Measurements from ENCODE around the gene SIRPD.
"Not testable (repeated sequence)": the region's sequence is repeated elsewhere in the genome, so short reads cannot be mapped to it uniquely, and the experiment has no call there.

SIRPD gene

DNA sequence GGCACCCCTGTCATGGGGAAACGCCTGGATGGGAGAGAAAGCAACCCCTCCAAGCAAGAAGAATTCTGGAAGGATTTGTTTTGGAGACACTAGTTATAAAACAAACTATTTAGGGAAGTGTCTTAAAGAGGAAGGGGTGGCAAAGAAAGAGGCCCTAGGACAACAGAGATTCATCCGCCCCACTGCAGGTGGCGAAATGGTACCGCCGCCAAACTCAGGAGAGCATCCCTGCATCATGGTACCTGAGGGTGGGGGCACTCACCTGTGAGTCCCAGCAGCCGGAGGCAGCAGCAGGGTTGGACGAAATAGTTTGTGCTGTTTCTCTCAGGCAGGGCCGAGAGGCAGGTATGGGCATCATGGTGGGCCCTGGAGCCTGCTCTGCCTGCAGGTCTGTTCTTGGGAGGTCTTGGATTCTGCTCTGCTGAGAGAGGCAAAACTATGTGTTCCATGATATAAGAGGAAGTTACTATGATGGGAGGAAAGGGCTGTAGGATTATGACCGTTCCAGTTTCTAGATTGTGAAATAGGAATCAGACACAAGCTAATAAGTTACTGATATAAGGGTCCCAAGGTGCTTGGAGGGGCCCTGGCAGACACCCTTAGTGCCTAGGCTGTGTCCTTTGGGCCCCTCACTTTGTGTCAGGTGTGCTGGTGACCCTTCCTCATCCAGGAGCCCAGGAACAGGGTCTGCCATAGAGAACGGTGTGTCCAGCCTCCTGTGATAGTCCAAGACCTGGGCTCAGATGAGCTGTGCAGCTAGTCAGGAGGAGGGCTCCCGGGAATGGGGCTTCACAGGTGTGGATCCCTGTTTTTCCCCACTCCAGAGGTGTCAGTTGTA is 20.4 kb downstream of the SIRPD start:
- no peak for DNase-seq

DNA sequence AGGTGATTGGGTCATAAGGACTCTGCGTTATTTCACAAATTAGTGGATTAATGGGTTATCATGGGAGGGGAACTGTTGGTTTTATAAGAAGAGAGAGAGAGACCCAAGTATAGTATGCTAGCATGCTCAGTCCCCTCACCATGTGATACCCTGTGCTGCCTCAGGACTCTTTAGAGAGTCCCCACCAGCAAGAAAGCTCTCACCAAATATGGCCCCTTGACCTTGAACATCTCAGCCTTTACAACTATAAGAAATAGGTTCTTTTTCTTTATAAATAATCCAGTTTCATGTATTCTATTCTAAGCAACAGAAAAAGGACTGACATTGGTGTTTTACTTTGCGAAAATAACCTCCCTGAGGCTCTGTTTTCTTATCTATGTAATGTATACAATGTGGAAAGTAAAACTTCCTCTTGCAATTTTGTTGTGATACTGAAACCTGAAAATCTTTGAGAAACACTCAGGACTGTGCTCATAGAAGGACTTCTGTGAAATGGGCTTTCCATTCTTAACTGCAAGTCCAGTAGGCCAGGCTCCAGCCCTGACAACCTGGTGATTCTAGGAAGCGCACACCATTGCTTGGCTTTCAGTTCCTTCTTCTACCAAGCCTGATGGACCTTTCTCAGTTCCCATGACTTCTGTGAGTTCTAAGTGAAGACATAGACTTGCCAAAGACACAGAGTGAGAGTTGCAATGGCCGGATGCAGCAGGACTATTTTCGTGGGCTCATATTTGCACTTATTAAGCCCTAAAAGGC is 21.9 kb downstream of the SIRPD start:
- no peak for DNase-seq

DNA sequence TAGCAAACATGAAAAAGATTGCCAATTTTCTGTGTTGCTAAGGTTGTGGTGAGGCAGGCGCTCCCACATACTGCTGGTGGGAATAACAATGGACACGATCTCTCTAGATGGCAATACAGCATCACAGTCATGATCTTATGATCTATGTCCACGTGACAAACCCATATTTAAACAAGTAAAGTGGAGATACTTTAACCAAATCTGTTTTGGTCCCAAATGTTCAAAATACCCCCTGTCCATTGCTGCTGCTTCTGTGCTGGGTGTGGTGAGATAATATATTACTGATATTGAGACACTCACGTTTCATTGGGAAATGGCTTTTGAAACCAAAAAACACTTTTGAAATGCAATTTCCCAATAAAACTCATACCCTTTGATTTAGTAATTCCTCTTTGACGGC is 23.0 kb downstream of the SIRPD start:
- no peak for DNase-seq

DNA sequence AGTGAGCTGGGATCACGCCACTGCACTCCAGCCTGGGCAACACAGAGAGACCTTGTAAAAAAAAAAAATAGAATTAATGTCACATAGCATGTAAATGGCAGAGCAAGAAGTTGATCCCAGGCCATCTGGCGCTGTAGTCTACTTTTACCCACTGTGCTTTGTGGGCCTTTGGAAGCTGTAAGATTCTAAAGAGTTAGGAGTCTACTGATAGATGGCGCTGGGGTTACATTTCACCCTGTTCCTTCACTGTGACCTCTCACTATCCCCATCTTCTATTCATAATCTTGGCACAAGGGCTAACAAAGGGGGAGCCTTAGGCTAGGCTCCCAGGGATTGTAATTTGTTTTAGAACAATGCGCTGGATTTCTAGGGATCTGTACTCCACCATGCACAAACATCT is 24.4 kb downstream of the SIRPD start:
- DNase-seq: no peak

DNA sequence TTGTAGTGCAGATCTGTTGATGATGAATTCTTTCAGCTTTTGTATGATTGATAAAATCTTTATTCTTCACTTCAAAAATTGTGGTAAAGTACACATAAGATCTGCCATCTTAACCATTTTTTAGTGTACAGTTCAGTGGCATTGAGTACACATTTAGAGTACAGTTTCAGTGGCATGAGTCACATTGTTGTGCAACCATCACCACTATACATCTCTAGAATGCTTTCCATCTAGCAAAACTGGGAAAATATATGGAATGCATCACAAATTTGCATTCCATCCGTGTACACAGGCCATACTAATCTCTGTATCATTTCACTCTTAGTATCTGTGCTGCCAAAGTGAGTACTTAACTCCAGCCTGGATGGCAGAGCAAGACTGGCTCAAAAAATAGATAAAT is 28.7 kb downstream of the SIRPD start:
- peak; percentile 10 for DNase-seq

DNA sequence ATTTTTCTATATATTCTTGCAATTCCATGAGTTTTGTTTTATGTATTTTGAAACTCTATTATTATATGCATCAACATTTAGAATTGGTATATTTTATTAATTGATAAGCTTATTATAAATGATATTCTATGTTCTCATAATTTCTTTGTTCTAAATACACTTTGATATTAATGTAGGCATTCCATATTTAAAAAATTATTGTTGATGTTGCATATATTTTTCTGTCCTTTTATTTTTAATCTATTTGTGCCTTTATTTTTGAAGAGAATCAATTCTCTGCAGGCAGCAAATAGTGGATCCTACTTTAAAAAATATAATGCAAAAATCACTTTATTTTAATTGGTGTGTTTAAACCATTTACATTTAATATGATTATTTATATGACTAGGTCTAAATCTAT is 29.6 kb downstream of the SIRPD start:
- DNase-seq: no peak

DNA sequence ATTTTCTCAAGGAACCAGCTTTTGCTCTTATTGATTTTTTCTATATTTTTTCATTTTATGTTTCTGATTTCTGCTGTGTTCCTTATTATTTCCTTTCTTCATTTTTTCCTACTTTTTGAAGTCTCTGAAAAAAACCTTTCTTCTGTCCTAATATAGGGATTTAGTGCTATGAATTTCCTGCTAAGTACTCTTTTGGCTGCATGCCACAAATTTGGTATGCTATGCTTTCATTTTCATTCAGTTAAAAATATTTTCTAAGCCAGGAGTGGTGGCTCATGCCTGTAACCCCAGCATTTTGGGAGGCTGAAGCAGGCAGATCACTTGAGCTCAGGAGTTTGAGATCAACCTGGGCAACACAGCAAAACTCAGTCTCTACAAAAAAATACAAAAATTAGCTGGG is 30.6 kb downstream of the SIRPD start:
- DNase-seq: peak; percentile 7

DNA sequence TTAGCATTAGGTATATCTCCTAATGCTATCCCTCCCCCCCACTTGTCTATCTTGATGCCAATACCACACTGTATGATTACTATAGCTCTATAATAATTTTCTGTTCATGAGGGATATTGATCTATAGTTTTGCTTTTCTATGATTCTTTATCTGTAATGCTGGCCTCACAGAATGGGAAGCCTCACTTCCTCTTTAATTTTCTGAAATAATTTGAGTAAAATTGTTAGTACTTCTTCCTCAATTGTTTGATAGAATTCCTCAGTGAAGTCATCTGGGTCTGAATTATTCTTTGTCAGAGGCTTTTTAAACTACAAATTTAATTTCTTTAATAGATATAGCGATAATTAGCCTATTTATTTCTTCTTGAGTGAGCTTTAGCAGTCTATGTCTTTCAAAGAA is 31.2 kb downstream of the SIRPD start:
- DNase-seq: no peak

DNA sequence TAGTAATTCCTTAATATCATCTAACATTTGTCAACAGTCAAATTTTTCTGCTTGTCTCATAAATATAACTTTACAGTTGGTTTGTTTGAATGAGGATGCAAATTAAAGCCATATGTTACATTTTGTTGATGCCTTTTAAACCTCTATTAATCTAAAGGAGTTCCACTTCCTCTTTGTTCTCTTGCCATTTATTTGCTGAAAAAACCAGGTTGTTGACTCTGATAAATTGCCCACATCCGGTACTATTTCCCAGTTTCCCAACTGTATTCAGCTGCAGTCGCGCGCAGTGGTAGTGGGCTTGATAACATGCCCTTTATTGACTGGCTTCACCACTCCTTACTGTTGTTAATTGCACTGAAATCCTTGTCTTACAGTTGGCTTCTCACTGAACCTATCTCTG is 33.5 kb downstream of the SIRPD start:
- no peak for DNase-seq

DNA sequence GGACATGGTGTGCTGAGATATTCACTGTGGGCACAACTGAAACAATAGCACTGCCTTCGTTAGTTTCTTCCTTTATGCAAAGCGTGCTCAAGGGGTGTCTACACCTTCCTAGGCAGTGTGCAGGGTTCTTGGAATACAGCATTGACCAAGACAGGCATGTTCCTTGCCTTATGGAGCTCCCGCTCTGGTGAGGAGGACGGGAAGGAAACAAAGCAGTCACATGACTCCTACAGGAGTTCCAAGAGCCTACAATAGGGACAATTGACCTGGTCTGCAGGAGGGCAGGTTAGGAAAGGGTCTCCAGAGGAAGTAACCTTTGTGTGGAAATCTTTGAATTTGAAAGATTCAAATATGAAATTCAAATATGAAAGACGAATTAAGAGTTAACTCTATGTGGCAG is 40.5 kb downstream of the SIRPD start:
- no peak for DNase-seq

DNA sequence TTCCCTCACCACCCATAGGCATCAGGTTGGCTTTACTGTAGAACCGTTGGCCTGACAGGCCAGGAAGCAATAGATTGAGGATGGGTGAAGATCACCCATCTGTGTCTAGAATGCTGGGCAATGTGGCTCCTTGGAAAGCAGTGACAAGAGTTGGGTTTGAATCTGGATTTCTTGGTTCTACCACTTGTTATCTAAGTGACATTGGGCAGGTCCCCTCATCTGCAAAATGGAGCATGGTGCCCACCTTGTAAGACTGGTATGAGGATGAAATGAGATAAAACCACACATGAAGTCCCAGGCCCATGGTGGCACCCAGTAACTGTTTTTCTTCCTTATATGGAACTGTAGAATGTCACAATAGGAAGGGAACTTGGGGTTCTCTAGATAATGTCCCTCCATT is 43.7 kb downstream of the SIRPD start:
- DNase-seq: no peak

DNA sequence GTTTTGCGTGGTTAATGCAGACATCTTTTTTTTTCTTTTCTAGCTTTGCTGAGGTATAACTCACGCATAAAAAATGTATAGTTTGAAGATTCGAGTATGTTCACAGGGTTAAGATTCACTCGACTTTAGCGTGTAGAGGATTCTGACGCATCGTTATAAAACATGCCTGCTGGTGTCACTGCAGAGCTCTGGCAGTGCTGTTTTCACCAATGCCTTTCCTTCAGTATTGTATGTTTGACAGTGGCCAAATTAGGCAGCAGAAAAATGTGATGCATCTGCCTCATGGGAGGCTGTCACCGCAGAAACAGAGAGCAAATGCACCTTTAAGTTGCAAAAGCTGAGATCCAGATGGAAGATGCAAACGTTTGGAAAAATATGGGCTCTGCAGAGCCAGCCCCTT is 48.3 kb downstream of the SIRPD start:
- peak; percentile 12 for DNase-seq

DNA sequence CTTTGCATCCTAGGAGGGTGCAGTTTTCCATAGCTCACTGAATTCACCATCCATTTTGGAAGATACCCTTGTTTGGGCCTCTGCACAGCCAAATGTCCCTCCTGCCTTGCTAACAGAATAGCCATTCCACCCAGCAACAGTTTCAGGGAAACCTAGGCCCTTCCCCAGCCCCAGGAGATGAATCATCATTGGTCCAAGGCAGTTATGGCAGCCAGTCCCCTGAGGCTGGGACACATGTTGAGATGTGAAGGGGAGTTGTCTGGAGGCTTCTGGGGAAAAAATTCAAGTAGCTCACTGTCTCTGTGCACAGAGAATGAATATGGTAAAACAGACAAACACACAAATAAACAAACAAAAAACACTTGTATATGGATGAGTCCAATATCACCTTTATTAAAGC is 48.9 kb downstream of the SIRPD start:
- DNase-seq: no peak

DNA sequence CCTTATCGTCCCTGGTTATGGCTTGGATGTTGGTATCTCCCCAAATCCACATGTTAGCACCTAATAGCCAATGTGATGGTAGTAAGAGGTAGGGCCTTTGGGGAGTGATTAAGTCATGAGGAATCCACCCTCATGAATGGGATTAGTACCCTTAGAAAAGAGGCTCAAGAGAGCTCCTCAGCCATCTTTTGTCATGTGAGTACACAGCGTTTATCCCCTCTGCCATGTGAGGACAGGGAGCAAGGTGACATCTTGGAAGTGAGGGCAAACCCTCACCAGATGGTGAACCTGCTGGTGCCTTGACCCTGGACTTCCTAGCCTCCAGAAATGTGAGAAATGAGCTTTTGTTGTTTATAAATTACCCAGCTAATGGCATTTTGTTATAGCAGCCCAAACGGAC is 50.2 kb downstream of the SIRPD start:
- no peak for DNase-seq

DNA sequence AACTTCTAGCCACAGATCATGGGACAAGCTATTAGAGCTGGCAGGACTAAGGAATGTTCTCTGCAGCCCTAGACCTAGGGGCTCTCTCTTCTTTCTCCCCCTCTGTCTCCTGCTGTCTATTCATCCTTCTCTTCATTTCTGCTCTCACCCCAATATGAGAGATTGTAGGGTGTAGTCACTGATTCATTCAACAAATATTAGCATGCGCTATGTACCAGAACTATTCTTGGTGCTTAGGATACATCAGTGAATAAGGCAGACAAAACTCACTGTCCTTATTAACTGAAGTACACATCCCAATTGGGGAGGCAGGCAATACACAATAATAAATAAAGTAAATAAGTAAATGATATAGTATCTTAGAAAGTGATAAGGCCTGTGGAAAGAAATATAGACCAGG is 51.6 kb downstream of the SIRPD start:
- DNase-seq: no peak

DNA sequence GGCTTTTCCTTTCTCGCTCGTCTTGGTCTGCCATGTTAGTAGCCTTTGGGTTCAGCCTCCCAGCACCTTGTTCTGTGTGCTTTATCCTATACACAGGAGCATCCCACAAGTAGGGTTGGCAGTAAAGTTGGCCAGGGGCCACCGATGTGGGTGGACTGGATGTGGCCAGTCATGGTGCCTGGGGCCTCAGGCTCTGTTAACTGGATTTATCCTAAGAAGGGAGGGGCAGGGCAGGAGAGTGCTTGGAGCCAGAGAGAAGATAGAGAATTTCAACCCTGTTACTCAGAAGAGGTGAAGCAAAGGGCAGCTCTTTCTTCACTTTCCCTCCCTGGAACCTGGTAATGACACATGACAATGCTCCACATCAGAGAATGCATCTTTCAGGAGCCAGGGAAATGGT is 52.1 kb downstream of the SIRPD start:
- no peak for DNase-seq

DNA sequence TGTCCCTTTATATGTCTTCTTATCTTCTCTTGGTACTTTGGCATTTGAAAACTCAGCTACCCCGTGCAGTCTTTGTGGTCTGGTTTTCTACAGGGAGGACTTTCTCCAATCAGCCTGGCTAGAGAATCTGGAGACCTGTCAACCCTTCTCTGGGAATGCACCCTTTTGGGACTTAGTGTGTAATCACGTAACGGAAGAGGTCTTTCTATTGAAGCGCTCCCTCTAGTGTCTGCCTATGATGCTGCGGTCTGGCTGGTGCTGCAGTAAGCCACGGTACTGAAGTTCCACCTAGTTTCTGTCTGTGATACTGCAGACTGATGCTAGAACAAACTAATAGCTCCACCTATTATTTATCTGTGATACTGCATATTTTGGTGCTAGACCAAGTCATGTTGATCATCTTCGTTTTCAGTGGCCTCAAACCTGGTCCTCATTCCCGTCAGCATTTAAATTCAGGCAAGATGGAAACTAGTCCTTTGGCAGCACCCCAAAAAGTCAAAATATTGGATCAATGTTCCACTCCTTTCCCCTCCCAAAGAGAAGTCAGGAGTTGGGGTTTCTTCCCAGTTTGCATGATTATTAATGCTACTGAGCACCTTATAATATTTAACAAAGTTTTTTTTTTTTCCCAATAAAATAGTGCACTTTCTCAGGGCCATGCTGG is 53.8 kb downstream of the SIRPD start:
- peak; percentile 84 for DNase-seq

DNA sequence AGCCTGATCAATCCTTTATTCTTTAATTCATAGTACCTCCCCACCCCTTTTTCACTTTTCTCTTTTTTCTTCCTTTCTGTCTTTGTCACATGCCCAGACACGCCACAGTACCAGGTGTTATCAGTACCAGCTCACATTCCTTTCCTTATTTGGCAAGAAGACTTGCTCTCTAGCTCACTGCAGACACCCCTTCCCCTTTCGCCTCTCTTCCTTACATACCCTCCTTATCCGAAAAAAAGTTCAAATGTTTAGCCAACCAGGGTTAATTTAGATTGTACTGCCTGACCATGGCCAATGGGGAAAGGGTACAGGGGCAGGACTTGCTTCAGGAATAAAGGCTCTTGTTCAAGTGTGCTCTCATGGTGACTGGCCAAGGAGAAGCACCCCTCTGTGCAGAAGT is 57.0 kb downstream of the SIRPD start:
- no peak for DNase-seq

DNA sequence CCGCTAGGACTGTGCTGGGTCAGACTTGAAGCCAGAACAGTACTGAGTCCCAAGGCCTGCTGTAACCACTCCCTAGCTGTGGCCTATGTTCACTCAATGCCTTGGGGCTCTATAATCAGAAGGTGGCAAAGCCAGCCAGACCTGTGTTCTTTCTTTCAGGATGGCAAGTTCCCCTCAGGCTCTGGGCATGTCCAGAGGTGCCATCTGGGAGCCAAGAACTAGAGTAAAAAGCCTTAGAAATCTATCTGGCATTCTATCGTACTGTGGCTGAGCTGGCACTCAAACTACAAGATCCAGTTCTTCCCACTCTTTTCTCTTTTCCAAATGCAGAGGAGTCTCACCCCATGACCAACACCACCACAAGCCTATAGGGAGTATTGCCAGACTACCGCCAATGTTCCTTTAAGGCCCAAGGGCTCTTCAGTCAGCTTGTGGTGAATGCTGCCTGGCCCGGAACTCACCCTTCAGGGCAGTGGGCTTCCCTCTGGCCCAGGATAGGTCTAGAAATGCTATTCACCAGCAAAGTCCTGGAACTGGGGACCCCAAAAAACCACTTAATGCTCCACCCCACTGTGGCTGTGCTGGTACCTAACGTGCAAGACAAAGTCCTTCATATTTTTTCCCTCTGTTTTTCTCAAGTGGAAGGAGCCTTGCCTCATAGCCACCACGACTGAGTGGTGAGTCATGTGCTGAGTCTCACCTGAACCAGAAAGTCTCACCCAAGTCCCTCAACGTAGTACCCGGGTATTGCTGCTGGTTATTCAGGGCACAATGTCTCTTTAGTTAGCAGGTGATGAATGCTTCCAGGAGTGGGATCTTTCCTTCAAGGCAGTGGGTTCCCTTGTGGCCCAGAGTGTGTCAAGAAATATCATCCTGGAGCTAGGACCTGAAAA is 57.7 kb downstream of the SIRPD start:
- DNase-seq: no peak

DNA sequence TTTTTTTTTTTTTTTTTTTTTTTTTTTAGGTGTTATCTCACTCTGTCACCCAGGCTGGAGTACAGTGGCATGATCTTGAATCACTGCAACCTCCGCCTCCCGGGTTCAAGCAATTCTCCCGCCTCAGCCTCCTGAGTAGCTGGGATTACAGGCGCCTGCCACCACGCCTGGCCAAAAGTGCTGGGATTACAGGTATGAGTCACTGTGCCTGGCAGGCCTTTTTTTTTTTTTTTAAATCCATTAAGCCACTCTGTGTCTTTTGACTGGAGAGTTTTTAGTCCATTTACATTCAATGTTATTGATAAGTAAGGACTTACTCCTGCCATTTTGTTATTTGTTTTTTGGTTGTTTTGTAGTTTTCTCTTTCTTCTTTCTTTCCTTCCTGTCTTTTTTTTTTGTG is 60.1 kb downstream of the SIRPD start:
- not testable (repeated sequence) for DNase-seq

DNA sequence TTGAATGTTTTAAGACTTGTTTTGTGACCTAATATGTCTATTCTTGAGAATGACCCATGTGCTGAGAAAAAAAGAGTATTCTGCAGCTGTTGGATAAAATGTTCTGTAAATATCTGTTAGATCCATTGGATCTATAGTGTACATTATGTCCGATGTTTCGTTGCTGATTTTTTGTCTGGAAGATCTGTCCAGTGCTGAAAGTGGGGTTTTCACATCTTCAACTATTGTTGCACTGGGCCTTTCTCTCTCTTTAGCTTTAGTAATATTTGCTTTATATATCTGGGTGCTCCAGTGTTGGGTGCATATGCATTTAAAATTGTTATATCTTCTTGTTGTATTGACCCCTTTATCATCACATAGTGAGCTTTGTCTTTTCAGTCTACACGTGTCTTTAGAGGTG is 60.6 kb downstream of the SIRPD start:
- DNase-seq: no peak

DNA sequence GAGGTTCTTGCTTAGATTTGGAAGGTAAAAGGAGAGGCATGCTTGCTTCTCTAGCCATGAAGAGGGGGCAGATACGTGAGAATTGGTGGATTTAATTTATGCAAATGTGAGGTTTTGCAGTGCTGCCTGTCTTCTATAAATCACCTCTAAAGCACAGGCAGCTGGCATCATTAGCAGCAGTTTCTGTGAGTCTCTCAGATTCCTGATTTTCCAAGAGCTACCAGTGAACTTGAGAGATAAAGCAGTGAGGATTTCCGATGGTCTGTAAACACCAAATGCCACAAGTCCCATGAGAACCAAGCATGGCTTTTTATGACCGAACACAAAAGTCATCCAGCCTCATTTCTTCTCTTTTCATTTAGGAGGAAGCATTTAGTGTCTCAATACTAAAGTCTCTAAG is 63.1 kb downstream of the SIRPD start:
- DNase-seq: no peak

DNA sequence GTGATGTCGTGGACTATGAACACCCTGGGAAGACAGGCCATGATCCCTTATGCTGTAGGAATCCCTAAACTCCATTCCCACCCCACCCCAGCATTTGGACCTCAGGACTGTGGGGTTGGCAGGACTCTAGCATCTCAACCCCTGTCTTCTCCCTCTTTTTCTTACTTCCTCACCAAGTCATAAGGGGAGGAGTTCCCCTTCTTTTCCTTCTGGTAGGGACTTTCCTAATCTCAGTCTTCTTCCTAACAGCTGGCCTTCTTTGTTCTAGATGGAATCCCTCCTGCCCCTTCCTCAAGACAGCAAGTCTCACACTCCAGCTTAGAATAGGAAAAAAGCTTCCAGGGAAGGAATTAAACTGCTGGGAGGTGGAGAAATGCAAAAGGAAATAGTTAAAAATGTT is 64.0 kb downstream of the SIRPD start:
- no peak for DNase-seq
